ENCODE measurements around the gene TMOD3. TPM values are rescaled to one million over a fixed set of nuclear protein-coding genes. Genes with fewer than 3 reads are reported as not detected.

TMOD3 gene
- total and polyA plus RNA-seq, 4 donors = 7.2 to 23.9 (median 14.1) TPM

- DNase-seq (ENCODE audit: low spot score) = no peak
- no peak overlapping the region for H3K27ac ChIP-seq (ENCODE audit: low read depth in 1 of 2, low read length in 2 of 2)
- H3K4me3 ChIP-seq (ENCODE audit: low read depth in 1 of 3, low read length in 3 of 3) = no peak overlapping the region
- H3K27me3 ChIP-seq (ENCODE audit: control insufficient read depth in 4 of 4, insufficient read depth in 4 of 4, low read length in 3 of 4) = no peaks in the 10 kb centered on the region
- H3K9ac ChIP-seq (ENCODE audit: low read depth in 1 of 2, low read length in 2 of 2) = no peak overlapping the region
- H3K4me1 ChIP-seq (ENCODE audit: control insufficient read depth in 4 of 4, insufficient read depth in 4 of 4, low read length in 3 of 4) = peaks cover 0 to 11% (median 10%) of the 10 kb centered on the region in 4 donors
- H3K9me3 ChIP-seq (ENCODE audit: control insufficient read depth in 4 of 4, low read length in 3 of 4) = no peaks in the 10 kb centered on the region
- 70% methylated on average over 4 of the region's 4 CpGs for WGBS
- TF ChIP-seq HNF4A (conservative IDR thresholded peaks at IDR 0.05) (no peak), ZBTB33 (IDR thresholded peaks at IDR 0.05) (no peak), REST (IDR thresholded peaks at IDR 0.05) (no peak), NR2F2 (IDR thresholded peaks at IDR 0.05) (no peak), CTCF (IDR thresholded peaks at IDR 0.05; ENCODE audit: low read depth, low read length, missing input control) (no peak), JUND (IDR thresholded peaks at IDR 0.05) (no peak), RXRA (IDR thresholded peaks at IDR 0.05) (no peak), HNF4G (IDR thresholded peaks at IDR 0.05) (no peak), RAD21 (IDR thresholded peaks at IDR 0.05) (no peak), EGR1 (IDR thresholded peaks at IDR 0.05; ENCODE audit: low read depth in 2 of 2) (no peak), SP1 (IDR thresholded peaks at IDR 0.05) (no peak), FOXA1 (IDR thresholded peaks at IDR 0.05) (no peak), TAF1 (conservative IDR thresholded peaks at IDR 0.05) (no peak), FOXA2 (IDR thresholded peaks at IDR 0.05) (no peak), GABPA (IDR thresholded peaks at IDR 0.05 in 1 of 2, conservative IDR thresholded peaks at IDR 0.05 in 1 of 2) (no peak)
- H3K36me3 ChIP-seq (ENCODE audit: control insufficient read depth in 4 of 4, insufficient read depth in 3 of 4, low read depth in 1 of 4, low read length in 3 of 4) = no peaks in the 10 kb centered on the region
Measured at GRCh38 chr15:51837792-51838251, 8.4 kb downstream of the TMOD3 start.

- Histone ChIP-seq H3K9ac (ENCODE audit: low read depth in 1 of 2, low read length in 2 of 2) (no peak overlapping the region), H3K36me3 (ENCODE audit: control insufficient read depth in 4 of 4, insufficient read depth in 3 of 4, low read depth in 1 of 4, low read length in 3 of 4) (no peaks in the 10 kb centered on the region), H3K27me3 (ENCODE audit: control insufficient read depth in 4 of 4, insufficient read depth in 4 of 4, low read length in 3 of 4) (no peaks in the 10 kb centered on the region), H3K4me1 (ENCODE audit: control insufficient read depth in 4 of 4, insufficient read depth in 4 of 4, low read length in 3 of 4) (peaks cover 2 to 15% (median 13%) of the 10 kb centered on the region in 4 donors), H3K4me3 (ENCODE audit: low read depth in 1 of 3, low read length in 3 of 3) (no peak overlapping the region), H3K9me3 (ENCODE audit: control insufficient read depth in 4 of 4, low read length in 3 of 4) (no peaks in the 10 kb centered on the region), H3K27ac (ENCODE audit: low read depth in 1 of 2, low read length in 2 of 2) (no peak overlapping the region)
- DNase-seq (ENCODE audit: low spot score) = no peak
- 90% methylated on average over 2 of the region's 2 CpGs for WGBS
- no peak for TF ChIP-seq FOXA2 (IDR thresholded peaks at IDR 0.05)
- TF ChIP-seq ZBTB33 (IDR thresholded peaks at IDR 0.05) = no peak
- TF ChIP-seq JUND (IDR thresholded peaks at IDR 0.05) = no peak
- TF ChIP-seq YY1 (IDR thresholded peaks at IDR 0.05) = no peak
- no peak for TF ChIP-seq FOXA1 (IDR thresholded peaks at IDR 0.05)
- no peak for TF ChIP-seq HNF4G (IDR thresholded peaks at IDR 0.05)
- no peak for TF ChIP-seq ATF3 (IDR thresholded peaks at IDR 0.05)
- no peak for TF ChIP-seq NR2F2 (IDR thresholded peaks at IDR 0.05)
Measured at GRCh38 chr15:51838270-51838669, 8.8 kb downstream of the TMOD3 start.

Measured in liver (tissue), 9 donors.